H9 (cell line): ENCODE results near the gene ASPRV1. TPM values are rescaled to one million over a fixed set of nuclear protein-coding genes. Genes with fewer than 3 reads are reported as not detected.

Experiments
- DNase-seq: peaks from one replicate; pipeline ENCODE4 v3.0.0-alpha.2; 2017
- H2AFZ ChIP-seq: one replicate; pipeline ENCODE4 v1.6.1; 2013; ENCODE audit warnings: mild to moderate bottlenecking, low read length, control low read depth, moderate library complexity
- H2AK5ac ChIP-seq: 2 replicates; pipeline ENCODE4 v1.6.1; 2013; ENCODE audit warnings: low read length, control low read depth, mixed read lengths; ENCODE audit not compliant: insufficient read length
- H2BK120ac ChIP-seq: one replicate; pipeline ENCODE4 v1.6.1; 2013; ENCODE audit warnings: low read depth, mild to moderate bottlenecking, low read length, control low read depth, inconsistent platforms; ENCODE audit not compliant: poor library complexity, severe bottlenecking
- H2BK12ac ChIP-seq: 2 replicates; pipeline ENCODE4 v1.6.1; 2013; ENCODE audit warnings: low read length, control low read depth, mixed read lengths, low read depth; ENCODE audit not compliant: insufficient read length
- H2BK15ac ChIP-seq: 2 replicates; pipeline ENCODE4 v1.6.1; 2013; ENCODE audit warnings: low read depth, low read length, control low read depth
- H2BK20ac ChIP-seq: one replicate; pipeline ENCODE4 v1.6.1; 2013; ENCODE audit warnings: low read depth, mild to moderate bottlenecking, low read length, control low read depth, inconsistent platforms; ENCODE audit not compliant: poor library complexity, severe bottlenecking
- H2BK5ac ChIP-seq: 2 replicates; pipeline ENCODE4 v1.6.1; 2013; ENCODE audit warnings: low read length, control low read depth, mixed read lengths; ENCODE audit not compliant: insufficient read length
- H3K14ac ChIP-seq: 2 replicates; pipeline ENCODE4 v1.6.1; 2013; ENCODE audit warnings: low read length, control low read depth; ENCODE audit not compliant: insufficient read depth
- H3K18ac ChIP-seq: 2 replicates; pipeline ENCODE4 v1.6.1; 2013; ENCODE audit warnings: low read depth, mild to moderate bottlenecking, mixed read lengths, low read length, control low read depth; ENCODE audit not compliant: insufficient read length
- H3K23ac ChIP-seq: 2 replicates; pipeline ENCODE4 v1.6.1; 2013; ENCODE audit warnings: low read length, control low read depth, mixed read lengths, low read depth; ENCODE audit not compliant: insufficient read length
- H3K23me2 ChIP-seq: 2 replicates; pipeline ENCODE4 v1.6.1; 2013; ENCODE audit warnings: low read depth, mild to moderate bottlenecking, mixed read lengths, low read length, control low read depth; ENCODE audit not compliant: insufficient read length, poor library complexity, severe bottlenecking
- H3K27ac ChIP-seq: 2 replicates; pipeline ENCODE4 v1.5.1; 2013; ENCODE audit warnings: low read length, control low read depth, mixed read lengths, low read depth; ENCODE audit not compliant: insufficient read length
- H3K27me3 ChIP-seq: 2 replicates; pipeline ENCODE4 v1.6.1; 2013; ENCODE audit warnings: low read length, control low read depth, inconsistent platforms; ENCODE audit not compliant: insufficient read depth
- H3K4ac ChIP-seq: 2 replicates; pipeline ENCODE4 v1.6.1; 2013; ENCODE audit warnings: low read depth, mild to moderate bottlenecking, control low read depth, inconsistent platforms, low read length, moderate library complexity
- H3K4me1 ChIP-seq: 2 replicates; pipeline ENCODE4 v1.6.1; 2013; ENCODE audit warnings: low read length, control low read depth, inconsistent platforms; ENCODE audit not compliant: insufficient read depth
- H3K4me2 ChIP-seq: 2 replicates; pipeline ENCODE4 v1.6.1; 2013; ENCODE audit warnings: low read length, control low read depth, mixed read lengths; ENCODE audit not compliant: insufficient read length, insufficient read depth
- H3K56ac ChIP-seq: 2 replicates; pipeline ENCODE4 v1.6.1; 2013; ENCODE audit warnings: low read depth, mild to moderate bottlenecking, mixed read lengths, low read length, control low read depth; ENCODE audit not compliant: insufficient read length
- H3K79me1 ChIP-seq: 2 replicates; pipeline ENCODE4 v1.6.1; 2013; ENCODE audit warnings: low read depth, mild to moderate bottlenecking, moderate library complexity, low read length, control low read depth, inconsistent platforms; ENCODE audit not compliant: insufficient read depth, poor library complexity, severe bottlenecking
- H3K79me2 ChIP-seq: 2 replicates; pipeline ENCODE4 v1.6.1; 2013; ENCODE audit warnings: low read length, control low read depth, inconsistent platforms; ENCODE audit not compliant: insufficient read depth
- H3K9ac ChIP-seq: 2 replicates; pipeline ENCODE4 v1.6.1; 2013; ENCODE audit warnings: low read length, control low read depth, mixed read lengths; ENCODE audit not compliant: insufficient read length; ENCODE audit errors: extremely low read depth
- H3K9me3 ChIP-seq: one replicate; pipeline ENCODE4 v1.6.1; 2013; ENCODE audit warnings: low read depth, low read length, inconsistent platforms; ENCODE audit not compliant: control insufficient read depth
- H3T11ph ChIP-seq: one replicate; pipeline ENCODE4 v1.6.1; 2013; ENCODE audit warnings: mild to moderate bottlenecking, low read length, control low read depth, inconsistent platforms
- H4K20me1 ChIP-seq: one replicate; pipeline ENCODE4 v1.6.1; 2013; ENCODE audit not compliant: control insufficient read depth, insufficient read length, insufficient read depth
- H4K5ac ChIP-seq: 2 replicates; pipeline ENCODE4 v1.6.1; 2013; ENCODE audit warnings: low read depth, mild to moderate bottlenecking, mixed read lengths, low read length, control low read depth; ENCODE audit not compliant: insufficient read length
- H4K8ac ChIP-seq: replicated peaks from 2 replicates; pipeline ENCODE4 v1.6.1; 2013; ENCODE audit warnings: low read length, control low read depth, mixed read lengths, low read depth; ENCODE audit not compliant: insufficient read length
- H4K91ac ChIP-seq: 2 replicates; pipeline ENCODE4 v1.6.1; 2013; ENCODE audit warnings: low read depth, mild to moderate bottlenecking, moderate library complexity, mixed read lengths, low read length, control low read depth; ENCODE audit not compliant: insufficient read length
- H3K27ac Mint-ChIP-seq, 3 experiments: 2 replicates in 2 of 3; 3 replicates in 1 of 3; pipeline ENCODE4 v1.8.0; 2020 to 2021; ENCODE audit warnings: mixed read lengths in 3 of 3, mild to moderate bottlenecking in 1 of 3, moderate library complexity in 1 of 3
- H3K27me3 Mint-ChIP-seq: 2 replicates; pipeline ENCODE4 v1.8.0; 2021; ENCODE audit warnings: low read depth, mild to moderate bottlenecking, moderate library complexity, mixed read lengths
- H3K36me3 Mint-ChIP-seq, 3 experiments: 2 replicates in 2 of 3; 3 replicates in 1 of 3; pipeline ENCODE4 v1.8.0; 2020 to 2021; ENCODE audit warnings: low read depth in 3 of 3, mixed read lengths in 3 of 3; ENCODE audit not compliant: insufficient read depth in 1 of 3
- H3K4me1 Mint-ChIP-seq, 2 experiments: 2 replicates each; pipeline ENCODE4 v1.8.0; 2020; ENCODE audit warnings: mixed read lengths in 2 of 2
- H3K4me3 Mint-ChIP-seq, 2 experiments: 2 replicates in 1 of 2; 3 replicates in 1 of 2; pipeline ENCODE4 v1.8.0; 2020 to 2021; ENCODE audit warnings: mild to moderate bottlenecking in 2 of 2, mixed read lengths in 2 of 2, moderate library complexity in 1 of 2
- H3K9me3 Mint-ChIP-seq, 2 experiments: 2 replicates in 1 of 2; 3 replicates in 1 of 2; pipeline ENCODE4 v1.8.0; 2020; ENCODE audit warnings: mild to moderate bottlenecking in 2 of 2, mixed read lengths in 2 of 2, moderate library complexity in 1 of 2
- WGBS: extraction: QIAGEN DNeasy Blood & Tissue Kit; methylation state at CpG from one replicate; pipeline ENCODE4 v1.1.7; 2013; ENCODE audit warnings: missing lambda C conversion rate, low lambda C conversion rate, mixed read lengths; ENCODE audit not compliant: insufficient read length; ENCODE audit errors: extremely low coverage; 5-methylcytosine and 5-hydroxymethylcytosine counted together
- total RNA-seq: library from RNA; stranded (reverse); gene quantifications from 2 replicates; pipeline ENCODE4 v1.2.1, GENCODE V29; 2021
- TF ChIP-seq, protein P1 (sequence below): fragments of 200-600 bp; sonication (generic); conservative IDR thresholded peaks from 3 replicates; pipeline ENCODE4 v1.8.0; 2021; ENCODE audit warnings: antibody characterized with exemption, mild to moderate bottlenecking

The ASPRV1 gene
- total RNA-seq, 1 experiment from 2014 or later: 0.57 TPM

DNA sequence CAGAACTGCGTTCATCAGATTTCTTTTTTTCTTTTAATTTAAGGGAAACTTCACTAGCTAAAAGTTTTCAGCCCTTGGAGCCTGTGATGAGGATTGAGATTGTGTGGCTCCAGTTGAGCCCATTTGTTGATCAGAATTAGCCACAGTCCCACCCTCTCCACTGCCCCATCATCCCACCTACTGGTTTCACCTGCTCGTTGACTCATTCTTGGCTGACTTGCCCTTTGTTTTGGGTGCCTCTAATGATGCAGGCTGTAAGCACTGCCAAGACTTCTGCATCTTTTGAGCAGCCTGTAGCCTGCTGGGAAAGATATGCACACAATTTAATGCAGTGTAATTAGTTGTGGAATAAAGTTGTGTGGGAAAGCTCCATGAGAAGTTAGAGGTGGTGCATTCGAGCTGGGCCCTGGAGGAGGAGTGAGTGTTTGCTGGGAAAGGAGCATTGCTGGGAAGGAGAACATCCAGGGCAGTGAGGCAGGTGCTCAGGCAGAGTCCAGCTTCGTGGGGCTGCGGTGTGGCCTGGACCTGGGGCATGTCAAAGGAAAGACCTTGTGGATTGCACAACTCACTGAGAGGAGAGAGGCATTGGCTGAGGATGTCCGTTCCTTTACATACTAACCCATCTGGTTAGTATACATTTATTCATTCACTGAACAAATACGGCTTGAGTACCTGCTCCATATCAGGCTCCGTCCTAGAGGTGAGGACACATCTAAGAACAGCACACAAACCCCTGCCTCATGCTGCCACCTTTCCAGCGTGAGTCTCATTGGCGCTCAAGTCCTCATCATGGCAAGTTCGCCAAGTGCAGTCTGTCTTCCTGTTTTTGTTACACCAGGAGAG, 18.2 kb downstream of the ASPRV1 start:
- no peak overlapping the region for H4K8ac ChIP-seq
- no peaks in the 10 kb centered on the region for H3K9me3 ChIP-seq
- no peak overlapping the region for H2AFZ ChIP-seq
- H3K56ac ChIP-seq: no peak overlapping the region
- no peak overlapping the region for H2BK5ac ChIP-seq
- no peak overlapping the region for H2BK15ac ChIP-seq
- no peak overlapping the region for H4K5ac ChIP-seq
- no peak overlapping the region for H2BK12ac ChIP-seq
- H3K4me1 ChIP-seq: no peaks in the 10 kb centered on the region
- no peak for DNase-seq
- TF ChIP-seq, protein P1, sequence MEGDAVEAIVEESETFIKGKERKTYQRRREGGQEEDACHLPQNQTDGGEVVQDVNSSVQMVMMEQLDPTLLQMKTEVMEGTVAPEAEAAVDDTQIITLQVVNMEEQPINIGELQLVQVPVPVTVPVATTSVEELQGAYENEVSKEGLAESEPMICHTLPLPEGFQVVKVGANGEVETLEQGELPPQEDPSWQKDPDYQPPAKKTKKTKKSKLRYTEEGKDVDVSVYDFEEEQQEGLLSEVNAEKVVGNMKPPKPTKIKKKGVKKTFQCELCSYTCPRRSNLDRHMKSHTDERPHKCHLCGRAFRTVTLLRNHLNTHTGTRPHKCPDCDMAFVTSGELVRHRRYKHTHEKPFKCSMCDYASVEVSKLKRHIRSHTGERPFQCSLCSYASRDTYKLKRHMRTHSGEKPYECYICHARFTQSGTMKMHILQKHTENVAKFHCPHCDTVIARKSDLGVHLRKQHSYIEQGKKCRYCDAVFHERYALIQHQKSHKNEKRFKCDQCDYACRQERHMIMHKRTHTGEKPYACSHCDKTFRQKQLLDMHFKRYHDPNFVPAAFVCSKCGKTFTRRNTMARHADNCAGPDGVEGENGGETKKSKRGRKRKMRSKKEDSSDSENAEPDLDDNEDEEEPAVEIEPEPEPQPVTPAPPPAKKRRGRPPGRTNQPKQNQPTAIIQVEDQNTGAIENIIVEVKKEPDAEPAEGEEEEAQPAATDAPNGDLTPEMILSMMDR: no peak
- H4K20me1 ChIP-seq: no peaks in the 10 kb centered on the region
- H3K36me3 Mint-ChIP-seq: peaks cover 0 to 12% (median 7%) of the 10 kb centered on the region in 3 experiments; a peak in 4 of 7 replicates
- H3K27ac ChIP-seq: no peak overlapping the region
- H3K23me2 ChIP-seq: no peaks in the 10 kb centered on the region
- WGBS: no CpG with 5 or more reads among the region's 11 CpGs
- H3K27me3 ChIP-seq: no peaks in the 10 kb centered on the region
- H3K9ac ChIP-seq: no peak overlapping the region
- no peak overlapping the region for H3K4me3 Mint-ChIP-seq
- no peaks in the 10 kb centered on the region for H3K79me1 ChIP-seq
- no peak overlapping the region for H2AK5ac ChIP-seq
- no peak overlapping the region for H3K23ac ChIP-seq
- no peak overlapping the region for H2BK20ac ChIP-seq
- no peak overlapping the region for H4K91ac ChIP-seq
- no peak overlapping the region for H3K4ac ChIP-seq
- no peak overlapping the region for H3K4me2 ChIP-seq
- H3T11ph ChIP-seq: no peak overlapping the region
- no peak overlapping the region for H3K14ac ChIP-seq
- peaks cover 9 to 18% of the 10 kb centered on the region in 2 experiments for H3K4me1 Mint-ChIP-seq
- H3K27me3 Mint-ChIP-seq: peaks cover 1% of the 10 kb centered on the region; the same call in 1 of the 2 replicates
- H2BK120ac ChIP-seq: no peak overlapping the region
- H3K79me2 ChIP-seq: no peaks in the 10 kb centered on the region
- no peak overlapping the region for H3K18ac ChIP-seq
- no peaks in the 10 kb centered on the region for H3K9me3 Mint-ChIP-seq
- H3K27ac Mint-ChIP-seq: peak overlapping the region in 1 of 3 experiments; percentile 55; a peak in 1 of 7 replicates
